HG02642 (cell line): ENCODE results near the gene SLC19A1.
"Not testable (repeated sequence)": the region's sequence is repeated elsewhere in the genome, so short reads cannot be mapped to it uniquely, and the experiment has no call there.

Experiments used
- ATAC-seq: cut with Tn5 transposase; IDR thresholded peaks from one replicate; pipeline ENCODE4 v1.9.1; 2021; ENCODE audit warnings: mild to moderate bottlenecking; ENCODE audit not compliant: unreplicated experiment, poor library complexity

The SLC19A1 gene

DNA sequence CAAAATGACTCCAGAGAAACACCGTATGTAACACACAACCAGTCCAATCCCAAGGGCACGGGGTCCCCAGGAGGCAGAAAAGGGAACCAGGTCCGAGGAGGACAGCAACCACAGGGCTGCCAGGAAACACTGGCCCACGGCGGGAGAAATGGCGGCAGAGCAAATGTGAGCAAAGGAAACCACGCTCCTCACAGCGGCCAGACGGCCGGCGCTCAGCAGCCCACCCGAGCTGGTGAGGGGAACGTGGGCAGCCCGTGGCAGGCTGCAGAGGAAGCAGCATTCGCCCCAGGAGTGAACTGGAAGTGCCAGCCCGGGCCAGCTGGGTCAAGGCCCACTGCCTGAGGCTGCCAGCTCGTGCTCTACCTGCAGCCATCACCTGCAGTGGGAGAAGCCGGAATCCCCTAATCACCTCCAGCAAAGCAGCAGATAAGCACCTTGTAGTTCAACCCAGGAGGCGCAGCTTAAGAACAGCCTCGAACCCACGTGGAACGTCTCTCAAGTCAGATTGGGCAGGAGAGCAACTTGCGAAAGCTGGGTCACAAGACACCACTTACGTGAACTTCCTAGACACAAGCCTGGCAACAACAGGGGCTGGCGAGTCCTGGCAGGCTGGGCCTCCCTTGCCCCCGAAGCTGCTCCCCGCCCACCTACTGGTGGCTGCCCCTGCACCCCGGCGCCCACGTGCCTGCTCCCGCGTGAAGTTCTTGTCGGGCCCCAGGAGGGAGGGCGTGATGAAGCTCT lies 6.7 kb downstream of the SLC19A1 start:
- ATAC-seq: no peak

DNA sequence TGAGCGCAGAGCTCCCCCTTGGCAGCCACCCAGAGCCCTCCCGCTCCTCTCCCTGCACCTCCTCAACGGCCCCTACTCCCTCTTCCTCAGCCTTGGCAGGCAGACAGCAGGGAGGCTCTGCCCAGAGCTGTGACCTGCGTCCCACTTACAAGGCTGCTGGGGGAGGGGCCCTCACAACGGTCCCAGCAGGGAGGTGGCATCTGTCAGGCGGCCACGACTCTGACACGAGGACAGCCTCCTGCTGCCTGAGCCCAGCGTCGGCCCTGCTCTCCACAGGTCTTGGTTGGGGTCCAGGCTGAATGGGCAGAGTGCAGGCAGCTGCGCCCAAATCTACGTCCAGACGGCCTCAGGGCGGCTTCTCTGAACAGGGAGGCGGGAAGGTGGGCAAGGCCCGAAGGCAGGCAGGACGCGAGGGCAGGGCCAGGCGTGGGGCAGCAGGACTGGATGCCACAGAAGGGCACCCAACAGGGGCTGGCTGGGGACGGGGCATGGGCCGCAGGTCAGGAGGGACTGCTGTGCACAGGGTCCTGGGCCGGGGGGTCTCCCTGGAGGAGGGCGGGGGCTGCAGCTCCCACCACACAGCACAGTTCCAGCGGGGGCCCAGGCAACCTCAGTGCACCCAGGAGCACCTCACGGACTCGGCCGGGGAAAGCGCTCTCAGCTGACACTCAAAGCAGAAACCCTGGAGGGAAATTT lies 7.5 kb downstream of the SLC19A1 start:
- no peak for ATAC-seq

DNA sequence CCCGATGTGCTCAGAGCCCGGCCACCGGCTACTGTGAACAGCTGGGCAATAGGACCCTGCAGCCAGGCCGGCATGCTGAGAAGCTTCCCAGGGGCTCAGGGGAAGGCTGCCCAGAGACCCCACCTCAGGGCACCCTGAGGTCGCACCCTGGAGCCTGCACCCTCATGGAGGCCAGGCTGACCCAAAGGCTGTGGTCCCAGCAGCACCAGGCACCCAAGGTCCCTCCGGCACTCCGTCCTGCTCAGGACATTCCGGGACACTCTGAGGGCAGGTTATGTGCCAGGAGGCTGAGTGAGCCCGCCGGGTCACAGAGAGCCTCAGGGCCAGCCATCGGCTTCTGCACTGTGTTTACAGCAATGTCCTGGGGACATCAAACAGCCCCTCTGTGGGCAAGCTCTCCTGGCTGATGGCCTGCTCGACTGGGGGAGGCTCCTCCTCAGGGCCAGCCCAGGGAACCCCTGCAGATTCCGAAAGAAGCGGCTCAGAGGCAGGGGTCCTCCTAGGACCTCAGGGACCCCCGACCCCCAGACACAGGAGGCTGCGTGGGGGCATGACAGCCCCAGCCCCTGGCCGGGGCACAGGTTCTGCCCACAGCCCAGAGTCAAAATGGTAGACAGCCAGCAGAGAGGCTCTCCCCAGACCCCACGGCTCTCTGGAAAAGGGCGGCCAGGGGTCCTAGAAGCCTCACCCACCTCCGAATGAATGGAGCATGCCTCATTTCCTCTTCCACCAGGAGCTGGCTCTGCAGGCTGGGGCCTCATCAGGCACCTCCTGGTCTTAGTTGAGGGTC lies 8.2 kb downstream of the SLC19A1 start:
- no peak for ATAC-seq

DNA sequence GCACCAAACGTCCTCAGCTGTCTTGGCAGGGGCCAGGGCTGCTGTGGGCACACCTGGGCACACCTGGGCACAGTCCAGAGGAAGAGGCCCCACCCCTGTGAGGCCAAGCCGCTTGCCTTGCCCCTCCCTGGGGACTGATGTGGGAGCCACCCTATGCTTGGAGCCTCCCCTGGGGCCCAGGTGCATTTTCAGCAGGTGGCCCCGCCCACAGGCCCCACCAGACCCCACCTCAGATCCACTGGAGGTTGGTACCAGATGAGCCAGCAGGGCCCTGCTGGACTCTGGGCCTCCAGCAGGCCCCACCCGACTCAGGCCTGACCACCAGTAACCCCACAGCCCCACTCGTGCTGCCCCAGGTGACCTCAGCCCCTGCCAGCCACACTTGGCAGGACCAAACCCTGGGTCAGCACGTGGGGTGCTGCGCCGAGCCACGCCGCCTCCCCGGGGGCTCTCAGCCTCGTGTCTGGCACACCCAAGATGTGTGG lies 8.8 kb downstream of the SLC19A1 start:
- no peak for ATAC-seq

GRCh38 chr21:45532826-45533360 lies 9.3 kb downstream of the SLC19A1 start:
- no peak for ATAC-seq

DNA sequence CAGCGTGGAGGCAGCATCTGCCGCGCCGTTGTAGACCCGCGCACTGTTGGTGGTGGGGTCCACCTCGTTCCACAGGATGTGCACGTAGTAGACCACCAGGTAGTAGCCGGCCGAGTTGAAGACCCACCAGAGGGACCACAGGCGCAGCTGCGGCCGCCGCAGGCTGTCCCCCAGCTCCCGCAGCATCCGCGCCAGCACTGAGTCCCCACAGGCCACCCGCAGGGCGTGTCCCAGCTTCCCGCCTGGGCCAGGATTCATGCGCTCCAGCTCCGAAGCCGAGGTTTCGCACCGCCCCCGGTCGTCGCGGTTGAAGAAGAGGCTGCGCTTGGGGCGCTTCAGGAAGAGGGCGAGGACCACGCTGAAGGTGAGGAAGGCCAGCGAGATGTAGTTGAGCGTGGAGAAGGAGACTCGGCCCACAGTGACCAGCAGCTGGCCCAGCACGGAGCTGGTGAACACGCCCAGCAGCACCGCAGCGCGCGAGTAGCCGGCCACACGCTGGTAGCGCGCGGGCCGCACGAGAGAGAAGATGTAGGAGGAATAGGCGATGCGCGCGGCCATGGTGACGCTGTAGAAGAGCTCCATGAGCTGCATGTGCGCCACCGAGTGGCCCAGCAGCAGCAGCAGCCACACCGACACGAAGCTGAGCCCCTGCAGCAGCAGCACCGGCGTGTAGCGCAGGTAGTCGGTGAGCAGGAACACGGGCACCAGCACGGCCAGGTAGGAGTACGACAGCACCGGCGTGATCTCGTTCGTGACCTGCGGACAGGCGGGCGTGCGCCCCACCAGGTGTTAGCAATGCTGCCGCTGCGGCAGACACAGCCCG lies 10.6 kb downstream of the SLC19A1 start:
- no peak for ATAC-seq

DNA sequence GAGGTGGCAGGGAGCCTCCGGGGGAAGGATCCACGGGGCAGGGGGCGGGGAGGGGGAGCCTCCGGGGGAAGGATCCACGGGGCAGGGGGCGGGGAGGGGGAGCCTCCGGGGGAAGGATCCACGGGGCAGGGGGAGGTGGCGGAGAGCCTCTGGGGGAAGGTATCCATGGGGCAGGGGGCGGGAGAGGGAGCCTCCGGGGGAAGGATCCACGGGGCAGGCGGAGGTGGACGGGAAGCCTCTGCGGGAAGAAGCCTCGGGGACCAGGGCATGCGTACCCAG lies 11.2 kb downstream of the SLC19A1 start:
- ATAC-seq: not testable (repeated sequence)

DNA sequence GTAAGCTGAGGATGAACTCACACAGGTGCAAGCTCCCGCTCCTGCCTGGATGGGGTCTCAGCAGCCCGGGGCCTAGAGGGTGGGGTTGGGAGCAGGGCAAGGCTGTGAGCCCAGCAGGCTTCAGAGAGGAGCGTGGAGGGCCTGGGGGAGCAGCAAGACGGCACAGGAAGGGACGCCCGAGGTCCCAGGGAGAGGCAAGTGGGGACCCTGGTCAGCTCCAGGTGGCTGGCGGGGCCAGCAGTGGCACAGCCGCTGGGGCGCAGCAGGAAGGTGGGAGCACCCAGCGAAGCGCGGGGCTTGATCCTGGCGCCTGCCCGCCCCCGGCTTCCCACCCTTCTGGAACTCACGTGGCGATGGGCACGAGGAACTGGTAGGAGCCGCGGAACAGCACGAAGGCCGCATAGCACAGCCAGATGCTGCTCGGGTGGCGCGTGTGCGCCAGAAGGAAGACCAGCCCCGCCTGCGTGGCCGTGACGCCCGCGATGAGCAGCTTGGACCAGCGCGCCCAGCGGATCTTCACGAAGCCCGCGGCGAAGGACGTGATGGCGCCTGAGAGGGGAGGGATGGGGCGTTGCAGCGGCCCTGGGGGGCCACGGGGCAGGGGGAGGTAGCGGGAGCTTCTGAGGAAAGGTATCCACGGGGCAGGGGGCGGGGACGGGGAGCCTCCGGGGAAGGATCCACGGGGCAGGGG lies 11.7 kb downstream of the SLC19A1 start:
- ATAC-seq: no peak

DNA sequence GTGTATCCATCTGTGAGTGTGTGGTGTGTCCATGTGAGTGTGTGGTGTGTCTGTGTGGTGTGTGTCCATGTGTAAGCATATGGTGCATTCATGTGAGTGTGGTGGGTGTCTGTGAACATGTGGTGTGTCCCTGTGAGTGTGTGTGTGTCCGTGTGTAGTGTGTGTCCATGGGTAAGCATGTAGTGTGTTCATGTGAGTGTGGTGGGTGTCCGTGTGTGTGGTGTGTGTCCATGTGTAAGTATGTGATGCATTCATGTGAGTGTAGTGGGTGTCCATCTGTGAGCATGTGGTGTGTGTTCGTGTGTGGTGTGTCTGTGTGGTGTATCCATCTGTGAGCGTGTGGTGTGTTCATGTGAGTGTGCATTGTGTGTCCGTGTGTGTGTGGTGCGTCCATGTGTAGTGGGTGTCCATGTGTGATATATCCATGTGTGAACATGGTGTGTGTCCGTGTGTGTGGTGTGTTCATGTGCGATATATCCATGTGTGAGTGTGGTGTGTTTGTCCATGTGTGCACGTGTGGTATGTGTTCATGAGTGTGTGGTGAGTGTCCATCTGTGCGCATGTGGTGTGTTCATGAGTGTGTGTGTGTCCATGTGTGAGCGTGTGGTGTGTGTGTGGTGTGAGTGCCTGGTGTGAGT lies 12.3 kb downstream of the SLC19A1 start:
- no peak for ATAC-seq

- no peak for ATAC-seq
Observed at GRCh38 chr21:45528981-45529784, 13.1 kb downstream of the SLC19A1 start.

- ATAC-seq: no peak
Observed at GRCh38 chr21:45528028-45528705, 14.1 kb downstream of the SLC19A1 start.

- not testable (repeated sequence) for ATAC-seq
Observed at GRCh38 chr21:45527151-45527999, 14.9 kb downstream of the SLC19A1 start.

DNA sequence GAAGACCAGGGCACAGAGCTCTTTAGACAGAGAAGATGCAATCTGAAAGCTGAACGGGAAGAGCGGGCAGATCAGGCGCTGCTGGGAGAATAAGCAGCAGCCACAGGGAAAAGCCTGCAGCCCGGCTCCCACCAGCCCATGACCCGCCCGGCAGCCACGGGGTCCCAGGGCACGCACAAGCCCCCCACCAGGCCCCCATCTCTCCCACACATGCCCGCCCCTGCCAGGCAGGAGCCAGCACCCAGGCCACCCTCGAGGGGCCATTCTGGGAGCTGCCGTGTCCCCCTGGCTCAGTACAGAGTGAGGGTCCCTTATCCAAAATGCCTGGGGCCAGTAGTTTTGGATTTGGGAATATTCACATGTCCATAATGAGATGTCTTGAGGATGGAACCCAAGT lies 16.3 kb downstream of the SLC19A1 start:
- ATAC-seq: no peak

DNA sequence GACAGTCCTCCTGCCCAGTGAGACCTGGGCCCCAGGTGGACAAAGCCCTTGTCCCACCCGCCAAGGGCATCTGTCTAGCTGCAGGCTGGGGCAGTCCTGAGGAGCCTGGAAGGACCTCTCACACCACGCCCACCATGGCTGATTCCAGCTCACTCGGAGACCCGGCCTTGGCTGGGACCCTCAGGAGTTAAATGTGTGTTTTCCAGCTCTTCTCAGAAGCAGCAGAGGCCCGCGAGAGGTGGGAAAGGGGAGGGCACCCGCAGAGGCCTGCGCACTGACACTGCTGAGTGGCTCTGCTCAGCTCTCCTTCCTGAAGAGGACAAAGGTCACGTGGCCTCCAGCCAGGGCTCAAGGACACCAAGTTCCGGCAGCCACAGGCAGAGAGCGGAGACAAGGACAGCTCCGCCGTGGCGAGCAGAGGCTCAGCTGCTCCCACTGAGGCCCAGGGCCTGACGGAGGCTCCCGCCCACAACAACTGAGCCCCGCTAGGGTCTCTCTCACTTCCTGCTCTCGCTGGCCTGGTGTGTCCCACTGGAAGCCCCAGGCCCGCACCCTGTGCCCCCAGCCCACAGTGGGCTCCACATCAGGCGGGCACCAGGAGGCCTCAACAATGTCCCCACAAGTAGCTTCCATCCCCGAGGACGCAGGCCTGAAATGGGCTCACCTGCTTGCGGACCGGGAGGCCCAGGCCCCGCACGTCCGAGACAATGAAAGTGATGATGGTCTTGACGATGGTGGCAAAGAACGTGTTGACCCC lies 16.9 kb downstream of the SLC19A1 start:
- ATAC-seq: no peak

DNA sequence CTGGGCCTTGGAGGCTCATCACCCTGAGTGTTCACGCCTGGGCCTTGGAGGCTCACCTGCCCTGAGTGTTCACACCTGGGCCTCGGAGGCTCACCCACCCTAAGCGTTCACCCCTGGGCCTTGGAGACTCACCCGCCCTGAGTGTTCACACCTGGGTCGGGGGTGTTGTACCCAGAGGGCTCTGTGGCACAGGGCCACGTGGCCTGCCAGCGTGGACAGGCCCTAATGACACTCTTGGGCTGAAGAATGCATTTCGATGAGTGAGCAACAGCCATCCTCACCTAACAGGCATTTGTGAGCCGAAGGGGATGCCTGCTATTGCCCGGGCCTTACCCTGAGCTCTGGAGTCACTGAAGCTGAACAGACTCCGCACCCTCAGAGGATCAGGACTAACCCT lies 17.5 kb downstream of the SLC19A1 start:
- ATAC-seq: no peak

DNA sequence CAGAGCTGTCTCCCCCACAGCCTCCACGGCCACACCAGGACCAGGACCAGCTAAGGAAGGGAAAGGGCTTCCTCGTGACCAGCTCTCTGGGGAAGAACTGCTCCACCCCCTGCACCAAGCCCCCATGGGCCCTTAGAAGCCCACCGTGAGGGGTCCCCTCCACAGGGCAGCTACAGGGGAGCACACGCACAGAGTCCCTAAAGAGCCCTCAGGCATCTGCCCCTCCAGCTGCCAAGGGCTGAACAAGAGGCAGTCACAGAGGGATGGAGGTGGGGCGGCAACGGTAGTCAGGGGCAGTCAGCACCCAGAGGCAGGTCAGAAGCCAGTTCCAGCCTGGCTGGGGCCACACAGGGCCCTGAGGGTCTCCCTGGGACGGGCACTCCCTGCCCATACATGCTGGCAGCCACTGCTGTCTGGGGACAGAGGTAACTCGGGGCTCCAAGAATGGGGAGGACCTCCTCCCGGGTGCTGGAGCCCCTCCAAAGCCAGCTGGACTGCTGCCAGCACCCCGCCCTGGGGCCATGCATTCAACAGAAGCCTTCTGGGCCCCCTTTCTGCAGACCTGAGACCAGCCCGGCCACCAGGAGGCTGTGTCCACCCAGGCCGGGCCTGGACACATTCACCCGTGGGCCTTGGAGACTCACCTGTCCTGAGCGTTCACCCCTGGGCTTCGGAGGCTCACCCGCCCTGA lies 18.7 kb downstream of the SLC19A1 start:
- ATAC-seq: no peak
